Activated CD4-positive, alpha-beta T cell treated with anti-CD3 and anti-CD28 coated beads, Interleukin-2, amount 10 ng/mL, durations not matched to agents 24 days and 14 days (primary cell): ENCODE results near the gene ERMN. TPM values are rescaled to one million over a fixed set of nuclear protein-coding genes. Genes with fewer than 3 reads are reported as not detected.
"Not testable (repeated sequence)": the region's sequence is repeated elsewhere in the genome, so short reads cannot be mapped to it uniquely, and the experiment has no call there.

Source experiments
- DNase-seq: peaks from one replicate; pipeline ENCODE4 v3.0.0; 2022
- H3K27ac Mint-ChIP-seq: one replicate; pipeline ENCODE4 v1.8.0; 2022; ENCODE audit warnings: mild to moderate bottlenecking, mixed read lengths
- H3K27me3 Mint-ChIP-seq: one replicate; pipeline ENCODE4 v1.8.0; 2022; ENCODE audit warnings: mixed read lengths
- H3K36me3 Mint-ChIP-seq: one replicate; pipeline ENCODE4 v1.8.0; 2022; ENCODE audit warnings: low read depth, mild to moderate bottlenecking, mixed read lengths
- H3K4me1 Mint-ChIP-seq: one replicate; pipeline ENCODE4 v1.8.0; 2021; ENCODE audit warnings: mixed read lengths
- H3K4me3 Mint-ChIP-seq: one replicate; pipeline ENCODE4 v1.8.0; 2022; ENCODE audit warnings: mild to moderate bottlenecking, moderate library complexity, mixed read lengths
- H3K9me3 Mint-ChIP-seq: one replicate; pipeline ENCODE4 v1.8.0; 2021; ENCODE audit warnings: mixed read lengths
- intact Hi-C: fragments of 100-400 bp; cut with micrococcal nuclease; formaldehyde crosslinking; loops from one replicate; pipeline ENCODE4 v1.15.1; 2023
- total RNA-seq: library from RNA; stranded (reverse); gene quantifications from 2 replicates; pipeline ENCODE4 v1.2.3, GENCODE V29; 2022

ERMN gene, protein sequence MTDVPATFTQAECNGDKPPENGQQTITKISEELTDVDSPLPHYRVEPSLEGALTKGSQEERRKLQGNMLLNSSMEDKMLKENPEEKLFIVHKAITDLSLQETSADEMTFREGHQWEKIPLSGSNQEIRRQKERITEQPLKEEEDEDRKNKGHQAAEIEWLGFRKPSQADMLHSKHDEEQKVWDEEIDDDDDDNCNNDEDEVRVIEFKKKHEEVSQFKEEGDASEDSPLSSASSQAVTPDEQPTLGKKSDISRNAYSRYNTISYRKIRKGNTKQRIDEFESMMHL
- total RNA-seq, result 1.4 and 1.6 TPM in 2 replicates

GRCh38 chr2:157325786-157326185, at the start of gene ERMN:
Gene ERMN (minus strand): TSS chr2:157325824. CDS start chr2:157325642, 182 bp downstream.
- no peak for DNase-seq
- Mint-ChIP-seq H3K27me3 (no peaks in the 10 kb centered on the region), H3K4me1 (peaks cover 27% of the 10 kb centered on the region), H3K4me3 (no peak within 1 kb of the TSS), H3K27ac (no peak within 1 kb of the TSS), H3K36me3 (peaks cover 14% of the 10 kb centered on the region), H3K9me3 (no peaks in the 10 kb centered on the region)
- intact Hi-C loops, result loop anchor here (2.0 kb wide), 3 partner anchors 23 to 151 kb away; no protein-coding TSS in a partner anchor

- H3K9me3 Mint-ChIP-seq, result peaks cover 17% of the 10 kb centered on the region
- intact Hi-C loops, result no loop called here
- no peak overlapping the region for H3K4me3 Mint-ChIP-seq
- peaks cover 25% of the 10 kb centered on the region for H3K36me3 Mint-ChIP-seq
- H3K27me3 Mint-ChIP-seq, result no peaks in the 10 kb centered on the region
- no peak for DNase-seq
- no peaks in the 10 kb centered on the region for H3K4me1 Mint-ChIP-seq
- H3K27ac Mint-ChIP-seq, result no peak overlapping the region
Measured at GRCh38 chr2:157375384-157375783, 49.8 kb upstream of the ERMN start.

- DNase-seq, H3K27me3 Mint-ChIP-seq, H3K27ac Mint-ChIP-seq, H3K4me3 Mint-ChIP-seq, intact Hi-C loops: not testable (repeated sequence)
- peaks cover 12% of the 10 kb centered on the region for H3K4me1 Mint-ChIP-seq
- peaks cover 25% of the 10 kb centered on the region for H3K36me3 Mint-ChIP-seq
- peaks cover 16% of the 10 kb centered on the region for H3K9me3 Mint-ChIP-seq
Measured at GRCh38 chr2:157368508-157368907, 42.9 kb upstream of the ERMN start.

GRCh38 chr2:157367704-157368103, 42.1 kb upstream of the ERMN start:
- Mint-ChIP-seq H3K27ac (no peak overlapping the region), H3K36me3 (peaks cover 32% of the 10 kb centered on the region), H3K4me1 (peaks cover 14% of the 10 kb centered on the region), H3K27me3 (no peaks in the 10 kb centered on the region), H3K9me3 (peaks cover 19% of the 10 kb centered on the region), H3K4me3 (no peak overlapping the region)
- intact Hi-C loops, result no loop called here
- no peak for DNase-seq

- H3K27me3 Mint-ChIP-seq, result no peaks in the 10 kb centered on the region
- H3K4me1 Mint-ChIP-seq, result peaks cover 14% of the 10 kb centered on the region
- intact Hi-C loops, result no loop called here
- peaks cover 41% of the 10 kb centered on the region for H3K9me3 Mint-ChIP-seq
- H3K27ac Mint-ChIP-seq, result no peak overlapping the region
- no peak for DNase-seq
- no peak overlapping the region for H3K4me3 Mint-ChIP-seq
- peaks cover 57% of the 10 kb centered on the region for H3K36me3 Mint-ChIP-seq
Measured at GRCh38 chr2:157364257-157364974, 38.8 kb upstream of the ERMN start.

DNA sequence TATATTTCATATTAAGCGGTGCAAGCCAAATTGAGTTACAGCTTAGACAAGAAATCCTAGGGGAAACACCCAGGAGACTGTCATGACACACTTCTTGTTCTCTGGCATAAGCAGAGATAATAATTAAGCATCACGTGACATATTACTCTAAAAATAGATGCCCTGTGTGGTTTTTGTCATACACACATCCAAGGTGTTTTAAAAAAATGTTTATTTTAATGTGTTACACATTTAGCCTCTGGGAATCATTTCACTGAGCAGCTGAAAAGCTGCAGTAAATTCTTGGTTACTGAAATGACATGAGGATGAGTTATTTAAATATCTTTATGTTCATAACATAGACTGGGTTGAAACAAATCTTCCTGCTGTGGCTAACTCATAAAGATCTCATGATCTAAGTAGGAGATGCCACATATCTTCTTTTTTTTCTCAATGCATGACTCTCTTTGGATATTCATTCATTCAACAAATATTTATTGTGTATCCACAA, 38.0 kb upstream of the ERMN start:
- Mint-ChIP-seq H3K4me3 (no peak overlapping the region), H3K27ac (peak overlapping the region; percentile 58)
- intact Hi-C loops, result no loop called here

DNA sequence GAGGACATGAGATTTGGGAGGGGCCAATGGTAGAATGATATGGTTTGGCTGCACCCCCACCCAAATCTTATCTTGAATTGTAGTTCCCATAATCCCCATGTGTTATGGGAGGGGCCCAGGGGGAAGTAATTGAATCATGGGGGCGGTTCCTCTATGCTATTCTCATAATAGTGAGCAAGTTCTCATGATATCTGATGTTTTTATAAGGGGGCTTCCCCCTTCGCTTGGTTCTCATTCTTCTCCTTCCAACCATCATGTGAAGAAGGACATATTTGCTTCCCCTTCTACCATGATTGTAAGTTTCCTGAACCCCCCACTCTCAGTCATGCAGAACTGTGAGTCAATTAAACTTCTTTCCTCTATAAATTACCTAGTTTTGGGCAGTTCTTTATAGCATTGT, 37.0 kb upstream of the ERMN start:
- Mint-ChIP-seq H3K27ac (no peak overlapping the region), H3K27me3 (no peaks in the 10 kb centered on the region), H3K4me3 (no peak overlapping the region), H3K36me3 (peaks cover 56% of the 10 kb centered on the region), H3K9me3 (peaks cover 38% of the 10 kb centered on the region), H3K4me1 (peaks cover 14% of the 10 kb centered on the region)
- DNase-seq, result no peak
- intact Hi-C loops, result no loop called here

More for the DNA sequence above, 38.0 kb upstream of the ERMN start:
- peaks cover 60% of the 10 kb centered on the region for H3K36me3 Mint-ChIP-seq
- H3K27me3 Mint-ChIP-seq, result no peaks in the 10 kb centered on the region
- H3K9me3 Mint-ChIP-seq, result peaks cover 41% of the 10 kb centered on the region
- H3K4me1 Mint-ChIP-seq, result peaks cover 14% of the 10 kb centered on the region
- no peak for DNase-seq

- peak overlapping the region; percentile 10 for H3K27ac Mint-ChIP-seq
- no peak overlapping the region for H3K4me3 Mint-ChIP-seq
- peaks cover 38% of the 10 kb centered on the region for H3K9me3 Mint-ChIP-seq
- intact Hi-C loops, result no loop called here
- DNase-seq, result no peak
- H3K36me3 Mint-ChIP-seq, result peaks cover 57% of the 10 kb centered on the region
- no peaks in the 10 kb centered on the region for H3K27me3 Mint-ChIP-seq
- peaks cover 14% of the 10 kb centered on the region for H3K4me1 Mint-ChIP-seq
Measured at GRCh38 chr2:157361526-157361925, 35.9 kb upstream of the ERMN start.

DNA sequence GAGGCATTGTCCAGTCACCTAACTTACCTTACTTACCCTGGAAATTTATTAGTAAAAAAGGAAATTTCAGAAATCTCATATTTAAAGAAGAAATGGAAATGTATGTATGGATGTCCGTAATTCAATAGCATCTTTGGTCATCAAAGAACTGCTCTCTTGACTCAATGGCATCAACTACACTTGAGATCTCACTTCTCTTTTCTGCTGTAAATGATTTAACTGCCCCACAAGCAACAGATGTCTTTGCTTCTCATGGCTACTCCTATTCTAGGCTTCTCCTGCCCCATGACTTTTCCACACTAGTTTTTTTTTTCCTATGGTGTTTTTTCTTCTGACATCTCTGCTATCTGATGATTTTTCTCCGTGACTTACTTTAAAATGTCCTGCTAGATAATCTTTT, 34.0 kb upstream of the ERMN start:
- Mint-ChIP-seq H3K27ac (no peak overlapping the region), H3K36me3 (peaks cover 47% of the 10 kb centered on the region), H3K27me3 (no peaks in the 10 kb centered on the region), H3K4me1 (peaks cover 10% of the 10 kb centered on the region), H3K9me3 (peaks cover 36% of the 10 kb centered on the region), H3K4me3 (no peak overlapping the region)
- intact Hi-C loops, result no loop called here
- no peak for DNase-seq

DNA sequence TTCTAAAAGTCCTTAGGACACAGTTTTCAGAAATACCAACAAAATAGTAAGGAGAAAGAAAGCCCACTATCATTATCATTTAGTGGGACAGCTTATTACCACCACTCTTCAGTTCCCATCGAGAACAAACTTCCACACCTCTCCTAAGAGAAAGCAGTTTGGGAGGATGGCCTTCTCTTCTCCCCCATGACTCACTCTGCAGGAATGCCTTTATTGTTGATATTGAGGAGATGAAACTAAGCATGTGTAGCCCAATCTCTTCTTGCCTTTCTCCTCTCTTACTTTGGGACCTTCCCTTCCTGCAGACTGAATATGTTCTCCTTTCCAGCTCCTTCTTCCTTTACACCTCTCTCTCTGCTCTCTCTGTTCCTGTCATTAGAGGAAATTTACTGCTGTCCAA, 30.0 kb upstream of the ERMN start:
- H3K4me3 Mint-ChIP-seq, result no peak overlapping the region

GRCh38 chr2:157349949-157350515, 24.4 kb upstream of the ERMN start:
- no peak overlapping the region for H3K27ac Mint-ChIP-seq
- no peaks in the 10 kb centered on the region for H3K9me3 Mint-ChIP-seq
- no peaks in the 10 kb centered on the region for H3K27me3 Mint-ChIP-seq
- H3K36me3 Mint-ChIP-seq, result peaks cover 24% of the 10 kb centered on the region
- no peak for DNase-seq
- H3K4me1 Mint-ChIP-seq, result peaks cover 2% of the 10 kb centered on the region
- intact Hi-C loops, result no loop called here
- no peak overlapping the region for H3K4me3 Mint-ChIP-seq

More for the DNA sequence above, 30.0 kb upstream of the ERMN start:
- intact Hi-C loops, result no loop called here
- H3K4me1 Mint-ChIP-seq, result no peaks in the 10 kb centered on the region
- peaks cover 11% of the 10 kb centered on the region for H3K9me3 Mint-ChIP-seq
- no peak overlapping the region for H3K27ac Mint-ChIP-seq
- no peak for DNase-seq
- H3K27me3 Mint-ChIP-seq, result no peaks in the 10 kb centered on the region
- peaks cover 20% of the 10 kb centered on the region for H3K36me3 Mint-ChIP-seq

GRCh38 chr2:157348291-157348921, 22.8 kb upstream of the ERMN start:
- peaks cover 12% of the 10 kb centered on the region for H3K9me3 Mint-ChIP-seq
- intact Hi-C loops, result no loop called here
- no peak for DNase-seq
- no peak overlapping the region for H3K27ac Mint-ChIP-seq
- H3K36me3 Mint-ChIP-seq, result peaks cover 33% of the 10 kb centered on the region
- H3K27me3 Mint-ChIP-seq, result no peaks in the 10 kb centered on the region
- H3K4me1 Mint-ChIP-seq, result peaks cover 2% of the 10 kb centered on the region
- no peak overlapping the region for H3K4me3 Mint-ChIP-seq

- Mint-ChIP-seq H3K4me1 (peaks cover 2% of the 10 kb centered on the region), H3K27ac (no peak overlapping the region)
- intact Hi-C loops, result no loop called here
Measured at GRCh38 chr2:157345647-157346389, 20.2 kb upstream of the ERMN start.

More at GRCh38 chr2:157345647-157346389, 20.2 kb upstream of the ERMN start:
- Mint-ChIP-seq H3K9me3 (peaks cover 28% of the 10 kb centered on the region), H3K27me3 (no peaks in the 10 kb centered on the region), H3K4me3 (no peak overlapping the region), H3K36me3 (peaks cover 56% of the 10 kb centered on the region)
- DNase-seq, result no peak
